Activated CD8-positive, alpha-beta memory T cell treated with anti-CD3 and anti-CD28 coated beads for 36 hours (primary cell): ENCODE results near the gene FKBP2. TPM values are rescaled to one million over a fixed set of nuclear protein-coding genes. Genes with fewer than 3 reads are reported as not detected.

Experiments
- CTCF ChIA-PET: fragments of 350-600 bp; sonication (Branson Sonifier 250); formaldehyde crosslinking; loops from one replicate; lab custom pipeline; 2021; ENCODE audit warnings: antibody characterized with exemption; lab: Charles Lee
- POLR2A ChIA-PET: fragments of 350-600 bp; sonication (Branson Sonifier 250); formaldehyde crosslinking; loops from one replicate; lab custom pipeline; 2021; ENCODE audit warnings: antibody characterized with exemption; lab: Charles Lee
- total RNA-seq, 2 experiments: library from RNA; stranded (reverse); gene quantifications; one replicate each; pipeline ENCODE4 v1.2.3, GENCODE V29; 2021

Gene FKBP2
- total RNA-seq, 2 experiments from 2014 or later: 26.8 to 28.5 TPM

- ChIA-PET CTCF (interaction anchor here (0.6 to 5.3 kb wide), 6 partner anchors 8 to 526 kb away, joined by 3 to 41 read pairs (median 3); partner anchors contain the start of gene FERMT3), POLR2A (interaction anchor here (0.5 to 4.6 kb wide), 4 partner anchors 19 to 594 kb away, joined by 3 to 70 read pairs (median 8); partner anchors contain the start of gene FERMT3)
Observed at GRCh38 chr11:64227405-64227956, 13.4 kb upstream of the FKBP2 start.

GRCh38 chr11:64229090-64229743 lies 11.7 kb upstream of the FKBP2 start:
- POLR2A ChIA-PET: interaction anchor here (0.5 to 0.7 kb wide), 3 partner anchors 10 to 127 kb away, joined by 3 to 6 read pairs (median 3); no protein-coding TSS in a partner anchor
- CTCF ChIA-PET: interaction anchor here (1.2 to 1.5 kb wide), 3 partner anchors 14 to 73 kb away, joined by 3 to 5 read pairs (median 4); no protein-coding TSS in a partner anchor

- ChIA-PET CTCF (interaction anchor here (1.1 to 1.5 kb wide), 3 partner anchors 14 to 72 kb away, joined by 3 to 5 read pairs (median 4); no protein-coding TSS in a partner anchor), POLR2A (interaction anchor here (0.6 to 0.7 kb wide), 2 partner anchors 127 to 561 kb away, joined by 3 read pairs; no protein-coding TSS in a partner anchor)
Observed at GRCh38 chr11:64229744-64230170, 11.1 kb upstream of the FKBP2 start.

- CTCF ChIA-PET: interaction anchor here (1.1 to 2.7 kb wide), 6 partner anchors 13 to 74 kb away, joined by 3 to 6 read pairs (median 4); partner anchors contain the start of gene PPP1R14B
- POLR2A ChIA-PET: interaction anchor here (0.6 kb wide), 1 partner anchor 560 kb away, joined by 3 read pairs; no protein-coding TSS in a partner anchor
Observed at GRCh38 chr11:64230171-64230984, 10.5 kb upstream of the FKBP2 start, which contains the start of gene DNAJC4. DNAJC4 (plus strand) TSS chr11:64230548; CDS start chr11:64230855, 307 bp downstream.

GRCh38 chr11:64230985-64231365 lies 9.9 kb upstream of the FKBP2 start:
- POLR2A ChIA-PET: interaction anchor here (1.9 kb wide), 1 partner anchor 10 kb away, joined by 4 read pairs; the partner anchor contains the start of gene FKBP2
- CTCF ChIA-PET: interaction anchor here (0.7 to 2.7 kb wide), 5 partner anchors 13 to 74 kb away, joined by 3 to 6 read pairs (median 4); partner anchors contain the start of genes PLCB3 and PPP1R14B

GRCh38 chr11:64231546-64231945 lies 9.3 kb upstream of the FKBP2 start:
- CTCF ChIA-PET: interaction anchor here (0.7 to 2.7 kb wide), 6 partner anchors 15 to 73 kb away, joined by 3 to 6 read pairs (median 4); partner anchors contain the start of genes CATSPERZ, FERMT3, PLCB3 and PPP1R14B
- POLR2A ChIA-PET: interaction anchor here (1.9 kb wide), 1 partner anchor 10 kb away, joined by 4 read pairs; the partner anchor contains the start of gene FKBP2

GRCh38 chr11:64232182-64232966 lies 8.5 kb upstream of the FKBP2 start:
- CTCF ChIA-PET: interaction anchor here (1.3 to 2.7 kb wide), 5 partner anchors 14 to 72 kb away, joined by 3 to 7 read pairs (median 6); partner anchors contain the start of genes CATSPERZ, FERMT3, PLCB3 and PPP1R14B
- POLR2A ChIA-PET: interaction anchor here (1.7 to 1.9 kb wide), 2 partner anchors 9 to 13 kb away, joined by 4 to 7 read pairs; partner anchors contain the start of gene FKBP2

- ChIA-PET POLR2A (interaction anchor here (1.3 to 1.9 kb wide), 3 partner anchors 8 to 47 kb away, joined by 4 to 7 read pairs (median 4); partner anchors contain the start of genes FKBP2 and STIP1), CTCF (interaction anchor here (1.3 to 2.7 kb wide), 4 partner anchors 13 to 71 kb away, joined by 5 to 7 read pairs (median 6); partner anchors contain the start of genes CATSPERZ, PLCB3 and PPP1R14B)
Observed at GRCh38 chr11:64232967-64233315, 8.0 kb upstream of the FKBP2 start.

GRCh38 chr11:64233913-64234586 lies 6.8 kb upstream of the FKBP2 start, which contains the start of gene VEGFB:
VEGFB (plus strand) TSS chr11:64234584; CDS start chr11:64234834, 250 bp downstream.
- ChIA-PET CTCF (interaction anchor here (1.0 to 2.3 kb wide), 2 partner anchors 17 to 27 kb away, joined by 3 to 6 read pairs; partner anchors contain the start of genes FERMT3 and PLCB3), POLR2A (interaction anchor here (1.3 to 1.7 kb wide), 2 partner anchors 11 to 48 kb away, joined by 4 to 7 read pairs; partner anchors contain the start of gene STIP1)

- ChIA-PET POLR2A (interaction anchor here (0.6 kb wide), 1 partner anchor 17 kb away, joined by 4 read pairs; no protein-coding TSS in a partner anchor), CTCF (interaction anchor here (0.7 to 1.0 kb wide), 2 partner anchors 7 to 28 kb away, joined by 3 read pairs; partner anchors contain the start of gene FERMT3)
Observed at GRCh38 chr11:64234647-64235379, 6.1 kb upstream of the FKBP2 start.

- POLR2A ChIA-PET: interaction anchor here (0.5 to 0.6 kb wide), 2 partner anchors 51 to 69 kb away, joined by 4 to 6 read pairs; no protein-coding TSS in a partner anchor
- CTCF ChIA-PET: interaction anchor here (0.7 kb wide), 1 partner anchor 8 kb away, joined by 3 read pairs; no protein-coding TSS in a partner anchor
Observed at GRCh38 chr11:64235437-64236161, 5.3 kb upstream of the FKBP2 start.

- POLR2A ChIA-PET: interaction anchor here (0.6 kb wide), 1 partner anchor 22 kb away, joined by 3 read pairs; no protein-coding TSS in a partner anchor
Observed at GRCh38 chr11:64237484-64237951, 3.4 kb upstream of the FKBP2 start.

GRCh38 chr11:64238076-64238475 lies 2.8 kb upstream of the FKBP2 start:
- ChIA-PET CTCF (interaction anchor here (0.6 to 1.5 kb wide), 2 partner anchors 30 to 313 kb away, joined by 5 read pairs; no protein-coding TSS in a partner anchor), POLR2A (no interaction called here)

More at GRCh38 chr11:64237484-64237951, 3.4 kb upstream of the FKBP2 start:
- CTCF ChIA-PET: interaction anchor here (0.6 kb wide), 2 partner anchors 34 to 313 kb away, joined by 3 to 5 read pairs; no protein-coding TSS in a partner anchor

- CTCF ChIA-PET: interaction anchor here (1.5 to 1.7 kb wide), 2 partner anchors 13 to 31 kb away, joined by 5 to 9 read pairs; partner anchors contain the start of genes NUDT22 and TRPT1
- POLR2A ChIA-PET: interaction anchor here (1.1 to 1.9 kb wide), 2 partner anchors 10 to 32 kb away, joined by 3 to 7 read pairs; partner anchors contain the start of gene FERMT3
Observed at GRCh38 chr11:64238999-64239398, 1.9 kb upstream of the FKBP2 start.
